ENCODE measurements around the gene MRPS6.

MRPS6 gene

DNA sequence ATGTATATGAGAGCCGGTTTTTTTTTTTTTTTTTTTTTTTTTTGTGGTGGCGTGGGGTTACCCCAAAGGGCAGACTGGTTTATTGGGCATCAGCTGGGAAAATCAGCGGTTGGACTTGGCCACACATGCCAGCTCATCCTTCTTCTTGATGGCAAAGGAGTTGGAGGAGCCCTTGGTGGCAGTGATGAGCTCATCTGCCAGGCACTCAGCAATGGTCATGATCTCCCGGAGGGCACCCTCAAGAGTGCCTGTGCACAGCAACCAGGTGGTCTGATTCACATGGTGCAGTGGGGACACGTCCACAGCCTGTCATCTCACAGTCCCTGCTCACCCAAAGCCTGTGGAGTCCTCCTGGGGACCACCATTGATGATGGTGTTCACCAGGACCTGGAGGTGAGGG is 62.0 kb downstream of the MRPS6 start:
- DNase-seq = no peak

DNA sequence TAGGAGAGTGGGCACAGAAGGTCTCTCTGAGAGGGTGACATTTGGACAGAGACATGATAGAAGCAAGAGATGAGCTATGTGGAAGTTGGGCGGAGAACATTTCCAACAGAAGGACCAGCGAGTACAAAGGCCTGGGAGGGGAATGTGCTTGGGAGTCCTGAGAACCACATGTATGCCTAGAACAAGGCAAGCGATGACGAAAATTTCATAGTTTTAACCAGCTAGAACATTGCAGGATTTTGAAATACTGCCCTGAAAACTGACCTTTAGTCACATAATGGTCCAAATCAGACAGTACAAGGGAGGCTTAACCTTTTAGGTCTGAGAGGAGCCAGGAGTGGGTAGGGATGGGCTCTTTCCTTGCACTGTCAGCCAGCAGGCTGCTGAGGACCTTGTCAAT is 68.0 kb downstream of the MRPS6 start:
- no peak for DNase-seq

DNA sequence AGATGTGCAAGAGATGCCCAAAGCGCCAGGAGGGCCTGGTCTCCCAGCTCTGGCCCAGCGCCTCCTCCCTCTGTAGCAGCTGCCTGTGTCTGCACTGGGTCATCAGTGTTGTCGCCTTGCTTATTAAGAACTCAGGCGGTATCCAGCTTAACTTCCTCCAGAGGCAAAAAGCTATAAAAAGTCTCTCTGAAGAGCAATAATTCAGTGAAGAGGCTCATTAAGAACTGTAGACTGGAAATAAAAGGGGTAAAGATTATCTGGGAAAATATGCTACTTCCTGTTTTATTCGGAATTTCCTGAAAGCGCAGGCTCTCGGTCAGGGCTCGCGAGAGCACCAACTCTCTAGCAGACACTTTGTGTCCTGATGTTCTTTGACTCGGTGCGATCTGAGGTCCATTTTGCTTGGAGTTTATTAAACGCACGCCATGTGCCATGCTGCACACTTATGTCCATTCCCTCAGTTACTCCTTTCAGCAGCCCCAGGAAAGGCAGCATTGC is 70.4 kb downstream of the MRPS6 start:
- no peak for DNase-seq

DNA sequence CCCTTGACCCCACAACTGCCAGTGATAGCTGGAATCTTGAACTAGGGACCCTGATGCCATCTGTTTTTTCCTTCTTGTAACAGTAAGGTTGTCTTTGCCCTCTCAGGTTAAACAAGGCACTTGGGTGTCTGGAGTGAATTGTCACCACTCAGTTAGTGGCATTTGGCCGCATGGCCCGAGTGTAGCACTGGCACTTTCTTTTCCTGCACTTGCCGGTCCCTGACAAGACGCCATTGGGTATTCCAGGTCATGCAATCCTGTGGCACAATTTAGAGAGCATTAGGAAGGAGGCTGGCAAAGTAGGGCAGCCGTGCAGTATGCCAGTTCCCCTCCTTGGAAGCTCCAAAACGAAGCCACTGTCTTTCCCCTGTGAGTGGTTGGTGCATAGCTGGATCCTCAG is 70.8 kb downstream of the MRPS6 start:
- no peak for DNase-seq

DNA sequence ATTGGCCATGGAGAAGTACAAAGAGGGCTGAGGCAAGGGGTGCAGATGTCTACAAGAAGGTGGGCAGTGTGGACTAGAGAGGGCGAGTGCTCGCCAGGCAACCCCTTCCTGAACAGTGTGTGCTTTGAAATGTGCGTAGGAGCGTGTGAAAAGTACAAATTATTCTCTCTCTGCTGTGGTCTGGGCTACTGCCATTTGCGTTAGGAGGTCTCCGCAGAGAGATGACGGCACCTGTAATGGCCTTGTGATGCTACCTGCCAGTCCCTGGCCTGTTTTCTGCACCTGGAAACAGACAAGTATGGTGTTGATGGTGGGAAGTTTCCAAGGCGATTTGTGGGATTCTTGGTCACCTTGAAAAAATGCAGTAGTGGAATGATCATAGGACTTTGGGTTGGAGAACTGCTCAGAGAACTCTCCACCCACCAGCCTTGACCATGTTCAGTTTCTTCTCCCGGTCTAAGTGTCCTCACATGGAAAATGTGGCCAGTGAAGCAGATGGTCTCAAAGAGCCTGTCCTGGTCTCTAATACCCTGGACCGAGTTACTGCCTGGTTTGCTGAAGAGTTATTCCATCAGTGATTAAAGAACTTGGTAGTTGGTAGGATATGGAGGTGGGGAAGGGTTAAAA is 74.5 kb downstream of the MRPS6 start:
- DNase-seq = no peak

DNA sequence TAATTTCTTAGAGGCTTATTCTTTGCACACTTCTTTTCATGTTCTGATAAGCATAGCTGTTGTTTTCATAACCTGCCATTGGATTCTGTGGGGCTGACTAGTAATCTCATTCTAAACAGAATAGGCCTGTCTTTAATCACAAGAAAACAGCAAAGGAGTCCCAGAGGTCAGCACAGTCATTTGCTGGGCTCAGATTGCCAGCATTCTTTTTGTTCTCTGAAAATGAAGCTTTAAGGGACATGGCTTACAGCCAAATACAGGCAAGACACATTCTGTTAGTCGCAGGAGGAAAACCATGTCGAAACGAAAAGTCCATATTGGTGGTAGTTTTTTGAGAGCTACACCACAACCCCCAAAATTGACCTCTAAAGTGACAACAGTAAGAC is 75.0 kb downstream of the MRPS6 start:
- DNase-seq = no peak

DNA sequence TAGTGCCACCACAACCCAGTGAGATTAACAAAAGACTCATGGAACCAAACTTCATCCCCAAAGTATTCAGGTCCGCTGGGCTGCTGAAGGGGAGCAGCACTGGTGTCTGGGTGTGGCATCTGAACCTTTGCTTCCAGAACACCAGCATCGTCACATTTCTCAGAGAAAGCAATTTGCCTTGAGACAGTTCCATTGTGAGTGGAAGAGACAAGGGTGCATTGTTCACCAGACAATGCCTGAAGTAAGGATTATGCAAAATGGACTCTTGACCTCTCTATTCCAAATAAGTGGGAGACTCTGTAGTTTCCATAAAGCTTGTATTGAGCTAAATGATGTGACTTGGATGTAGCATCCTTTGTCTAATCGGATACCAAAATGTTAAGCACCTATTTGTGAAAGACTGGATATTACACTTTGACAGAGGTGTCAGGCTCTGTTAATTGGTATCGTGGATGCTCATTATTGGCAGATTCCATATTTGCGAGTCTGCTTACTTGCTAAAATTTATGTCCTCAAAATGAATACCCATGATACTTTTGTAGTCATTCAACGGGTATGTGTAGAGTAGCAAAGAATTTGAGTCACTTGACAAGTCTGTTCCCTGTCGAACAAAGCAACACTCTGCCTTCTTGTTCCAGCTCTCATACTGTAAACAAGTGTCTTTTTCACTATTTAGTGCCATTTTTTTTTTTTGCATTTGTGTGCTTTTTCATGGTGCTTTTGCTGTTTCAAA is 75.6 kb downstream of the MRPS6 start:
- no peak for DNase-seq

DNA sequence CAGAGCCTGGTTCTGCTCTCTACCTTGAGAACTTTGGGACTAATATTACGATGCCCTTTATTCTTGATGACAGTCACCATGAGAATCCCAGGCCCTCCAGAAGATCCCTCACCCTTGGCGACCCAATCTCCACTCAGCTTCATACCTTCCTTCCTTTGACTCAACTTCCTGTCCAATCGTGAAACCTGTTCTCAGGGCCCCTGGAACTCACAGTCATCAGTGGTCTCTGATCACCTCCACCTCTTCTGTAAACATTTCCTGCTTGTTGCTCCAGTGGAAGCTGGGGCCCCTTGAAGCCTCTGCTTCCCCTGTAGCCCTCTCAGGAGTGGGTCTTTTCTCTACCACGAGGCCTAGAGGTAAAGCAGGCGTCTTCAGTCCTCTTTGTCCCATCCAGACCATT is 79.1 kb downstream of the MRPS6 start:
- no peak for DNase-seq

DNA sequence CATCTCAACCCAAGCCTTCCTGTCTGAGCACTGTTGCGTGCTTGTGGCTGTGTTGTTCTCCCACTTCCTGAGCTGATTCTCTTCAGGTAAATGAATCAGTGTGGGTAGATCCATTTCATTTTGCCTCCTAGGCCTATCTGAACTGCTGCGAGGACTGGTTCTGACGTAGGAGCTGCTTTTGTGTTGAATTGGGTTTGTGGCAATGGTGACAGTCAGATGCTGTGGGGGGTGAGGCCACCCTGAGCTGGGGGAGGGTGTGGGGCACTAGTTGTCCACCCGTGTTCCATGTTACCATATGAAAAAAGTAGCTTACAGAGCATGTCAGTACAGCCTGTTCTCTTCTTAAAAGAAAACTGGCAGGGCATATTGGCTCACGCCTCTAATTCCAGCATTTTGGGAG is 81.5 kb downstream of the MRPS6 start:
- DNase-seq = no peak

DNA sequence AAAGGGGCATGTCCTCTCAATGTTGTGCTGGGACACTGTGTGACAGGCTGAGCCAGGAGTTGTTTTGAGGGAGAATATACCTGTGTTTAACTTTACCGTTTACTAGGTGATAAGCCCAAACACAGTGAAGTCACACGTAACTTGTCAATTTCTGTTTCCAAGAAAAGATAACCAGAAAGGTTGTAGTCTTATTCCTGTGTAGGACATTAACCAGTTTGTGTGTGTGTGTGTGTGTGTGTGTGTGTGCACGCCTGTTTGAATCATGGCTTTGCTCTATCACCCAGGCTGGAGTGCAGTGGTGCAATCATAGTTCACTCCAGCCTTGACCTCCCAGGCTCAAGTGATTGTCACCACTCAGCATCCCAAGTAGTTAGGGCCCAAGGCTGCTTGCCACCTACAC is 83.6 kb downstream of the MRPS6 start:
- DNase-seq = no peak

DNA sequence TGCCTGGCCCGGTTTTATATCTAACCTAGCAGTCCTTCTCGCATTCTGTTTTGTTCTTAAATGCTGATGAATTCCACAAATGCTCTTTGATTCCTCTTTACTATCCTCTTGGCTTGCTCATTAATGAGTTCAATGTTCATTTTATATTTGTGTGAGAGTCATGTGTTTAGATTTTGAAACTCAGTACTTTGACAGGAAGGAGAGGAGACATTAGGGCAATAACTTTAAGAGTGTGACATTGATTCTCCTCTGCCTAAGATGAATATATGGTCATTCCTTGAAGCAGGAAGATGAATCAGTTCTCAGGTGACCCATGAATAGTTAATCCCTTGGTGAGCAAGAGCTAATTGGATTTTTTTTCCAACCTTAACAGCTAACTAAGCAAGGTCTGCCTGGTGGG is 84.1 kb downstream of the MRPS6 start:
- no peak for DNase-seq

DNA sequence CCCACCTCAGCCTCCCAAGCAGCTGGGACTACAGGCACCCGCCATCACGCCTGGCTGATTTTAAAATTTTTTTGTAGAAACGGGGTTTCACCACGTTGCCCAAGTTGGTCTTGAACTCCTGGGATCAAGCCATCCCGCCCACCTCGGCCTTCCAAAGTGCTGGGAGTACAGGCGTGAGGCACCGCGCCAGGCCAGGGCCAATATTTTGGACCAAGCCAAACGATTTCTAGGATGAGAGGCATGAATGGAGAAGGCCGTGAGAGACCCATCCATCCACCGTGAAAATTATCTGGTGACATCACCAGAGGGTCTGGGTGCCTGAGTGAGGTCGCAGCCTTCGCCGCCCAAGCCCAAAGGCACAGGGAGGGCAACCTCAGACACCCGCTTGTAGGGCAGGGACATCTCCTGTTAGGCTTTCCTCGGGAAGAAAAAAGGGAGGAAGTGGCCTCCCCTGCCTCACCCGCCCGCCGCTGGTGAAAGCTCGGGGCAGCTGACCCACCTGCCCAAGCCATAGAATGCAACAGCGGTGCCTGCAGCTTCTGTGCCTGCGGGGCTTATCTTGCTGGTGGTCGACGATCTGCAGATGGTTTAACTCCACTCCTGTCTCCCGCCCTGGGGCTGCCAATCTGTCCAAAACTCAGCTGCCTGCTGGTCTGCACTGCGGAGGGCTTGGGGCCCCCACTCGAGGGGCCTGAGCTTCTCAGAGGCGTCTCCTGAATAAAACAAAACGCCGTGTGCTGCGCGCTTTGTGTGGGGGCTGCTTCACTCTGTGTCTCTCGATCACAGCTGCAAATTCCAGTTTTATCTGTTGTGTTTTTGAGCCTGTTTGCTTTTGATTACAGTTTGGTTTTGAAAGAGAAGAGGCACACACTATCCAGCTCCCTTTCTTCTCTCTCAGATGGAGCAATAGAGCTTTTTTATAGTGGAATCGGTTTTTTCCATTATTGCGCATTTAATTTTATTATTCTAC is 85.8 kb downstream of the MRPS6 start:
- no peak for DNase-seq

DNA sequence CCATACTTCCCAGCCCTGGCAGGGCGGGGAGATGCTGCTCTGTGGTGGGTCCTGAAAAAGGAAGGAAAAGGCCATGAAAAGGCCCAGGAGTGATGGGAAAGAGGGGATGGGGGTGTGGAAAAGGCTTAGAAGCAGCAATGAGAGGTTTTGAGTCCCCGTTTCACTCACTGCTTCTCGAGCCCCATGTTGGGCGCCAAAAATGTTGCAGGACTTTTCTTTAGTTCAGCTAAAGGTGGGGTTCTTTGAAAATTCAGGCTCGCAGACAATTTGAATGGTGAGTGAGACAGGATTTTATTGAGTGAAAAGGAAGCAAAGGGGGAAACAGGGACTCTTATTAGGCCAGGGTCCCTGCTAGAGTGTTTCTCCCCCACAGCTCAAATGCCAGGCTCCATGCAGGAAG is 93.1 kb downstream of the MRPS6 start:
- DNase-seq = no peak

DNA sequence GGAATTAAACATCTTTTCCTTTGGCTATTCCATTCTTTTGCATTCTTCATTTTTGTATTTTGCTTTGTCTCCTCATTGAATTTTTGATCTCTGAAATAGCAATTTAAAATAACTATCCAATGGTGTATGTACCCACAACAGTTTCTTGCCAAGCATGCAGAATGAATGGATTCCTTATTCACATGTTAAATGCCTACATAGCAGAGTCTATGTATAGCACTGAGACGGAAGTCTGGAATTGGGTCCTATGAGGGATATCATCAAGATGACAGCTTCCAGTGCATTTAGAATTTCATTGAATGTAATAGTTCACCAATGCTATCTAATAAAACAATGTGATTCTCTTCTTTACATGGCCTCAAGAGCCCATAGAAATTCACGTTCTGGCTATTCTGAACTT is 97.5 kb downstream of the MRPS6 start:
- no peak for DNase-seq

DNA sequence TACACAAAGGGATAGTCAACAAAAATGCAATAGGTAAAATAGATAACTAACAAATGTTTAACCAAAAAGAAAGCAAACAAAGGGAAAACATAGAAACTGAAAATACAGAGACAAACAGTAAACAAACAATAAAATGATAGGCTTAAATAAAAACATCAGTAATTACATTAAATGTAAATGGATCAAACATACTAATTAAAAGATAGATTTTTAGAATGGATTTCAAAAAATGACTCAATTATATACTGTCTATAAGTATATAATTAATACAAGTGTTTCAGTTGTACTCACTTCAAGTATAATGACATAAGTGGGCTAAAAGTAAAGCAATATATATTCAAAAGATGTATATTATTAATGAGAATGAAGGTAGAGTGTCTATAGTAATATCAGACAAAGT is 101.1 kb downstream of the MRPS6 start:
- no peak for DNase-seq

DNA sequence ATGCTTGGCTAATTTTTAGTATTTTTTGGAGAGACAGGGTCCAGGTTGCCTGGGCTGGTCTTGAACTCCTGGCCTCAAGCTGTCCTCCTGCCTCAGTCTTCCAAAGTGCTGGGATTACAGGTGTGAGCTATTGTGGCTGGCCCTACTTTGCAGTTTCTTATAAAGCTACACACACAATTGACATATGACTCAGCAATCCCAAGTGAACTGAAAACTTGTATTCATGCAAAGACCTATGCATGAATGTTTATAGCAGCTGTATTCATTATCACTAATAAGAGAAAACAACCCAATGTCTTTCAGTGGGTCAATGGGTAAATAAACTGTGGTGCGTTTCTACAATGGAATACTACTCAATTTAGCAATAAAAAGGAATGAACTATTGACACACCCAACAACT is 103.1 kb downstream of the MRPS6 start:
- DNase-seq = no peak

DNA sequence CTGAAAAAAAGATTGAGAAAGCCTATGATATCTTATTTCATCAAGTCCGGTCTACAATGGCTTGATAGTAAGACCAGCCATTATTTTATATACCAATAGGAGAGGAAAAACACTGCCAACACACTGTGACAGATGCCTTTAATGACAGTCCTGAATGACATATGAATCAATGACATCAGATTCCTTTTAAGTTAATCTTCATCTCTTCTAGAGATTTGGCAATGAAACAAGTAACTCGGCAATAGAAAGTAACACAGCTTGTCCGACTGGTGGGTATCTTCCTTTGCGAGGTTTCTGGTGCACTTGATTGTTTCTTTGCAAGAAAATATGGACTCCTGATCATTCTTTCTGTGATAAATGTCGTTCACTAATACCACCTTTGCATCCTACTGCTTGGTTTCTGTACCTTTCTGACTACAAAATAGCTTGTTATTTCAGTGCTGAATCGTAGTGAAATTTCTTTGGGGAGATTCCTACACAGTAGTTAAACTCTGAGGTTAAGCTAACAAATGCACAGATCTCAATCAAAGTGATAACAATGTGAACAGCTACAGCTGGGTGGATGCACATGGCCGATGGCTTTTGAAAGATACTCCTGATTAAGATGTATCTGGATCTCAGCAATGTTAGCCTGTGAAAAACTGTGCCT is 104.7 kb downstream of the MRPS6 start:
- DNase-seq = no peak

DNA sequence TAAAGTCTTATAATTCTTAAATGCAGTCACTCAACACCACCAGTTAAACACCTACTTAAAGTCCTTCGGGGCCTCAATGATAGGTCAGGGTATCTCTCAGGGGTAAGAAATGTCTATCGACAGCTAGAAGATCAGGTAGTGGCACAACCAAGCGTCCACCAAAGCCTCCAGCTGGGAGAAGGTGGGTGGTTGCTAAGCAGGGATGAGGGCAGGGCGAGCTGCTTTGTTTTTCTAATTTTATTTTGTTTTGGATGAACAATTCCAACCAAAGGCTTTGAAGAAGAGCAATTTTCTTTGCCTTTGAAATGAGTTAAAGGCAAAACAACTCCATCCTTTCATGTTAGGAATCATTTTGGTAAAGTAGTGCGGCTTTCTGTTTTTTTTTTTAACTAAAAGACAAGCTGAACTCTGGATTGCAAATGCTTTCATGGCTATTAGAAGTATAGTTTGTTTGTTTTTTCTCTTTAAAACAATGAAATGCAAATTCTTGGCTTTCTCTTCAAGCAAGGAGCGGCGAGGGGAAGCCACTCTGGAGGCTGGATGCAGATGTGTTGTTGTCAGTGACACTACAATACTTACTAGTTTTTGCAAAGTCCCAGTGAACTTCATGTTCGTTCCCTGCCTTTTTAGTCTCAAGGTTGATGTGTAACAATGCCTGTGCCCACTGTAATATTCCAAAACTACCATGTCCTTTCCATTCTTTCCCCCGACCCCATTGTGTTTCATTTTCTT is 106.0 kb downstream of the MRPS6 start:
- DNase-seq = no peak

DNA sequence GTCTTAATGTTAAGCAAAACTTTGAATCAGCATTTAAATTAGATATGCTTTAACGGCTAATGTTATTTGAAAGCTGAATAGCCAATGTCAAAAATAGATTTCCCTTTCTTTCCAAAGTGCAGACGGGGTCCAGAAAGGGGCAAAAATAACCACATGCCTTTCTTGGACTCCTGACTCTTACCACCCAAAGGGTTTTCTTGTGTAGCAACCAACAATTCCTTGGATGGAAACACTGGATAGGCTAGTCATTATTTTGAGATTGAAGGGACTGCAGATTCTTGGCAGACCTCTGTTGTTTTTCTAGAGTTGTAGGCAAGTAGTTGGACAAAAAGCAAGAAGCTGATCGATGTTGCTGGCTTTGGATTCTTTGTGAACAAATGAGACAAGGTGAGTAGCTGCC is 107.0 kb downstream of the MRPS6 start:
- DNase-seq = no peak

DNA sequence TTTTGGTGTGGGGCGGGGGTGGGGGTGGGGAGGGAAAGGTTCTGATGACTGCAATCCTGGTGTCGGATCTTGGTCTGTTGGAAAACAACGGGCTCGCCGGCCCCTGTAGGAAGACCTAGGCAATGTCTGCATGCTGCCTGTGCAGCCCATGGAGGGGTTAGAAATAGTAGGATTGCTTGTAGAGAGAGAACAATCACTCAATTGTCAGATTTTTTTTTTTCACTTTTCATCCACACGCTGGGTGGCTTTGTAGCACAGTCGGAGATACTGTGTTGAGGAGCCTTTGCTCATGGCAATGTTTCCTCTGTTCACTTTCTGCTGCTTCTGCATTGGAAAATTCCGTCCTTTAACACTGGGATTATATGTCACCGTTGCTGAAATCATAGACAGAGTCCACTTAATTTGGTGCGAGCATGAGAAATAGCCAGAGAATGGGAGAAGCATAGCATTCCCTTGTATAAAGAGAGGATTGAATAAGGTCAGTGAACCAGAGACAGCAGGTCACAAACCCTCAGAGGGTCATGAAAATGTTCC is 107.5 kb downstream of the MRPS6 start:
- no peak for DNase-seq

DNA sequence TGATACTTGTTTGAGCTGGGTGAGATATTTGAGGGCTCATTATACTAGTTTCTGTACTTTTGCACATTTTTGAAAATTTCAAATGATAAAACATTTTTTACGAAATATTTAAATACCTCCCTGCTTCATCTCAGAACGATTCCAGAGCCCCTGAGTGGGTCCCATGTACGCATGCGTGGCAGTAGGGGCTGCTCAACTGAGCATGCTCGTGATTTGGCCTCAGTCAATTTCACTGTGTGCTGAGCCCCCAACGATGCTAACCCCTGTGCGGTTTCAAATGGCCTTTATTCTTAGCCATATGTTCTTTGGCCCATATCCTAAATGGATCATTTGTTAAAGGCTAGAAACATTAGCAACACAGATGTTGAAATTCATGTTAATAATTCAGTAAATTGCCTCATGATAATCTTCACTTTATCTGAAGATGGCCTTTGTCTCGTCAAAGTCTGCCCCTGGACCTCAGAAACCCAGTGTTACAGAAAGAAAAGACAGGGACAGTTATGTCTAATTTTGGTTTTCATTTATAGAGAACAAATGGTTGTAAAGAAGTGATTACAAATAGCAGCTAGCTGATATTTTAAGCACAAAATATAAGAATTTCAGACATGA is 108.2 kb downstream of the MRPS6 start:
- DNase-seq = no peak

DNA sequence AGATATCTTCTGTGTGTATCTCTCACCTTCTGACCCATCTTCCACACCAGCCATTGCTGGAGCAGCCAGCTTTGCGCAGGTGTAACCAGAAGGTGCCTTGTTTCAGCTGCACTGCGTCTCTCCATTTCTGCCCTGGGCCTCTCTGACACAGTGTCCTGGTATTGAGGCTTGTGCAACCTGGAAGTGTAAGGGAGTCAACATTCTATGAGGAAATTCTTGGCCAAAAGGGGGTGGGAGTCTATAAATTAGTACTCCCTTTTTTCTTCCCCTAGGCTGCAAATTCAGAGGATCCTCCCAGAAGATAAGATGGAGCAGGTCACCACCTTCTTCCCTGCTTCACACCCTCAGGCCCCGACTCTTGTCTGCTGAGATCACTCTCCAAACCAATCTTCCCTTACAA is 109.1 kb downstream of the MRPS6 start:
- DNase-seq = no peak
